Memory B cell (primary cell): Measurements from ENCODE around the gene PAXX.
A peak's percentile ranks its signal among the peaks of the same experiment; 100 is the strongest.

Source experiments
- ATAC-seq: fragments of 150-1000 bp; cut with Tn5 transposase; 2 replicates; pipeline ENCODE4 v1.10.0; 2021; ENCODE audit warnings: low read depth, mild to moderate bottlenecking, moderate library complexity
- DNase-seq, 2 donors: peaks; one replicate each; pipeline ENCODE4 v3.0.0; 2022; ENCODE audit warnings: low spot score in 2 of 2
- H3K27ac Mint-ChIP-seq: one replicate; pipeline ENCODE4 v1.8.0; 2022; ENCODE audit warnings: mild to moderate bottlenecking, moderate library complexity, mixed read lengths
- H3K27me3 Mint-ChIP-seq: one replicate; pipeline ENCODE4 v1.8.0; 2022; ENCODE audit warnings: mixed read lengths
- H3K36me3 Mint-ChIP-seq: one replicate; pipeline ENCODE4 v1.8.0; 2022; ENCODE audit warnings: mild to moderate bottlenecking, mixed read lengths
- H3K4me1 Mint-ChIP-seq: one replicate; pipeline ENCODE4 v1.8.0; 2022; ENCODE audit warnings: mixed read lengths
- H3K4me3 Mint-ChIP-seq: one replicate; pipeline ENCODE4 v1.8.0; 2022; ENCODE audit warnings: mild to moderate bottlenecking, moderate library complexity, mixed read lengths
- H3K9me3 Mint-ChIP-seq: one replicate; pipeline ENCODE4 v1.8.0; 2022; ENCODE audit warnings: mixed read lengths

PAXX gene

DNA sequence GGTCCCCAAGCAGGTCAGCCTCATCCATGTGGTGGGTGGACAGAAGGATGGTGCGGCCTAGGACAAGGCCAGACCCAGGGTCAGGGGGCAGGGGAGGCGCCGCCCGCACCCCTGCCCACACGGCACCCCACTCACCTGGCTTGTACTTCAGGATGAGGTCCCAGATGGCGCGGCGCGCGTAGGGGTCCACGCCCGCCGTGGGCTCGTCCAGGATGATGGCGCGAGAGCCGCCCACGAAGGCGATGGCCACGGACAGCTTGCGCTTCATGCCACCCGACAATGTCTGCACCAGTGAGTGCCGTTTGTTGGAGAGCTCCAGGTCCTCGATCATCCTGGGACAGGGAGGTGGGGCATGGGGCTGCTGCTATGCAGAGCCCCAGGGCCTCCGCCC is 23.3 kb downstream of the PAXX start:
- H3K9me3 Mint-ChIP-seq = no peaks in the 10 kb centered on the region
- peaks cover 10% of the 10 kb centered on the region for H3K36me3 Mint-ChIP-seq
- H3K4me1 Mint-ChIP-seq = no peaks in the 10 kb centered on the region
- ATAC-seq (no peak), DNase-seq (no peak)
- no peak overlapping the region for H3K27ac Mint-ChIP-seq
- no peak overlapping the region for H3K4me3 Mint-ChIP-seq
- H3K27me3 Mint-ChIP-seq = no peaks in the 10 kb centered on the region

- H3K27ac Mint-ChIP-seq = no peak overlapping the region
- H3K4me3 Mint-ChIP-seq = no peak overlapping the region
- H3K9me3 Mint-ChIP-seq = no peaks in the 10 kb centered on the region
- DNase-seq (no peak), ATAC-seq (no peak)
- H3K27me3 Mint-ChIP-seq = no peaks in the 10 kb centered on the region
- no peaks in the 10 kb centered on the region for H3K4me1 Mint-ChIP-seq
- H3K36me3 Mint-ChIP-seq = peaks cover 10% of the 10 kb centered on the region
Observed at GRCh38 chr9:137015976-137016375, 23.8 kb downstream of the PAXX start.

DNA sequence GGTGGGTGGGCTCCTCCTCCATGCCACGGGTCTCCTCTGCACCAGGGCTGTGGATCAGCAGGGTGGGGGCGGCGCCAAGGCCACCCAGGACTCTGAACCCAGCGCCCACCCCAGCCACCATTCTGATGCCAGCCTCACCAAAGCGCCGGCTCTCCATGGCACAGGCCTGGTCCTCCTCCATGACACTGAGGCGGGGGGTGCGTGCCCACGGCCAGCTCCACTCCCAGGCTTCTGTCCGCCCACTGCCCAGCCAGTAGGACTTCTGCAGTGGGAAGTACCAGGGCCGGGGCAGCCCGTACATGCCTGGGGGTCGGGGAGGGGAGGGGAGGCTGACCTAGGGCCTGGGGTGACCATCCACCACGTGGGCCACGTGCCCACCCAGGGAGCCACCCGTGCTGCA is 24.2 kb downstream of the PAXX start:
- Mint-ChIP-seq H3K36me3 (peaks cover 8% of the 10 kb centered on the region), H3K9me3 (no peaks in the 10 kb centered on the region), H3K27ac (no peak overlapping the region), H3K4me1 (no peaks in the 10 kb centered on the region), H3K27me3 (no peaks in the 10 kb centered on the region), H3K4me3 (no peak overlapping the region)
- no peak for ATAC-seq
- no peak for DNase-seq

DNA sequence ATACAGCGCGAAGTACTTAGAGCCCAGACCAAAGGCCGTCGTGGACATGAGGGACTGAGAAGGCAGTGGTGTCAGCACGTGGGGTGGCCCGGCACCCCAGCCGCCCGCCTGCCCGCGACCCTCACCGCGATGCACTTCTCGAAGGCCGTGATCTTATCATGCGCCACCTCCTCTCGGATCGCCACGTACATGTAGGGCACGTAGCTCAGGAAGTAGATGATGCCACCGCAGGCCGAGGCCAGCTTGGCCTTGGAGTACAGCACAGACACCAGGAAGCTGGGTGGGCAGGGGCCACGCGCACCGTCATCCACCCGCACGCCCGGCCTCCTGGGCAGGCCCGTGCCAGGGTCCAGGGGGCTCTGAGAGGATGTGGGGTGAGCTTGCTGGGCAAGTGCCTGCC is 24.8 kb downstream of the PAXX start:
- Mint-ChIP-seq H3K4me3 (no peak overlapping the region), H3K9me3 (no peaks in the 10 kb centered on the region), H3K27me3 (no peaks in the 10 kb centered on the region), H3K27ac (no peak overlapping the region), H3K4me1 (peaks cover 3% of the 10 kb centered on the region), H3K36me3 (peaks cover 4% of the 10 kb centered on the region)
- ATAC-seq (no peak), DNase-seq (no peak)

DNA sequence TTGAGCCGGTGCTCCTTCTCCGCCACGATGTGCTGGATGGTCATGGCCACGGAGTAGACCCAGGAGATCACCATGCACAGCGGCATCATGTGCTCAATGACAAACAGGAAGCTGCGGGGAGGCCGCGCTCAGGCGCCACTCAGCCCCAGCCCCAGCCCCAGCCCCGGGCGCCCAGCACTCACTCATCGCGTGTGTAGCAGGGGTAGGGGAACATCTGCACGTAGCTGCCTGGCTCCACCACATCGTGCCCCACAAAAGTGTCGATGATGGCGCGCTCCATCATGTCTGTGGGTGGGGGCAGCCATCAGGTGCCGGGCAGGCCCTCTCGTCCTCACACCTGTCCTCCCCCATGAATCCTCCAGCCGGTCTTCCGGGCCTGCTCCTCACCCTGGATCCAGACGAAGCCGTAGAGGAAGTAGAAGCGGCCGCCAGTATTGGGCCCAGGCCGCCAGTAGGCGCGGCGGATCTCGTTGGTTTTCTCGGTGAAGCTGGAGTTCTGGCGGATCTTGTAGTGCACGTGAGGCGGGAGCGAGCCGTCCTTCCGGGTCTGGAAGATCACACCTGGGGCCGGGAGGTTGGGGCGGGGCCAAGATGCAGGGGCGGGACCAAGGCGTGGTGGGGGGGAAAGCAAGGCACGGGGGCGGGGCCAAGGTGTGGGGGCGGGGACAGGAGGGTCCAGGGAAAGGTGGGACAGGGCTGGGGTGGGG is 25.7 kb downstream of the PAXX start:
- Mint-ChIP-seq H3K4me3 (no peak overlapping the region), H3K27ac (no peak overlapping the region), H3K36me3 (peaks cover 4% of the 10 kb centered on the region), H3K9me3 (no peaks in the 10 kb centered on the region), H3K27me3 (no peaks in the 10 kb centered on the region), H3K4me1 (peaks cover 4% of the 10 kb centered on the region)
- no peak for ATAC-seq
- DNase-seq = no peak

DNA sequence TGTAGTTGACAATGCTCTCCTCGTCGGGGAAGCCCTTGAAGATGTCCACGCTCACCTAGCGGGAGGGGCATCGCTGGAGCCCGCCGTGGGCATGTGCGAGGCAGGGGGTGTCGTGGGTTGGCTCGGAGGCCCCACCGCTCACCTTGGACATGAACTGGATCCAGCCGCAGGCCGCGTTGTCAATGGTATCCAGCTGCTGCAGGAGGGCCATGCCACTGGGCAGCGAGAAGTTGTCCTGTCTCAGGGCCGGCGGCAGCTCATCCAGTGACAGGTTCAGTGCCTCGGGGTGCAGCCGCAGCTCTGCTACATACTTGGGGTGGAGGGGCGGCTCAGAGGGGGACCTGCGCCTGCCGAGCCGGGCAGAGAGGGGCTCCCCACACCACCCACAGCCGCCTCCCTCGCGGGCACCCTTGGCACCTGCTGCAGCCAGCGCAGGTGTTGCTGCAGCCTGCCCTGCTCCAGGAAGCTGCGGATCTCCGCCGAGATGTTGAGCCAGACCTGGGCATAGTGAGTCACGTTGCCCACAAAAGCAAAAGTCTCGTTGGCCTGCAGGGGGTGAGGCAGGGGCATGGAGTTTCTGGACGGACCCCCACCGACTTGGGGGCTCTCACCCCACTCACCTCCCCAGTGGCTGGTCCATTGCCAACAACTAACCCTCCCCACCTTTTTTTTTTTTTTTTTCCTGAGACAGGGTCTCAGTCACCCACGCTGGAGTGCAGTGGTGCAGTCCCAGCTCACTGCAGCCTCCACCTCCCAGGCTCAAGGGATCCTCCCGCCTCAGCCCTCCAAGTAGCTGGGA is 26.7 kb downstream of the PAXX start:
- Mint-ChIP-seq H3K4me1 (peaks cover 4% of the 10 kb centered on the region), H3K27me3 (no peaks in the 10 kb centered on the region), H3K9me3 (no peaks in the 10 kb centered on the region), H3K36me3 (peaks cover 4% of the 10 kb centered on the region), H3K27ac (no peak overlapping the region), H3K4me3 (no peak overlapping the region)
- DNase-seq (no peak), ATAC-seq (no peak)

DNA sequence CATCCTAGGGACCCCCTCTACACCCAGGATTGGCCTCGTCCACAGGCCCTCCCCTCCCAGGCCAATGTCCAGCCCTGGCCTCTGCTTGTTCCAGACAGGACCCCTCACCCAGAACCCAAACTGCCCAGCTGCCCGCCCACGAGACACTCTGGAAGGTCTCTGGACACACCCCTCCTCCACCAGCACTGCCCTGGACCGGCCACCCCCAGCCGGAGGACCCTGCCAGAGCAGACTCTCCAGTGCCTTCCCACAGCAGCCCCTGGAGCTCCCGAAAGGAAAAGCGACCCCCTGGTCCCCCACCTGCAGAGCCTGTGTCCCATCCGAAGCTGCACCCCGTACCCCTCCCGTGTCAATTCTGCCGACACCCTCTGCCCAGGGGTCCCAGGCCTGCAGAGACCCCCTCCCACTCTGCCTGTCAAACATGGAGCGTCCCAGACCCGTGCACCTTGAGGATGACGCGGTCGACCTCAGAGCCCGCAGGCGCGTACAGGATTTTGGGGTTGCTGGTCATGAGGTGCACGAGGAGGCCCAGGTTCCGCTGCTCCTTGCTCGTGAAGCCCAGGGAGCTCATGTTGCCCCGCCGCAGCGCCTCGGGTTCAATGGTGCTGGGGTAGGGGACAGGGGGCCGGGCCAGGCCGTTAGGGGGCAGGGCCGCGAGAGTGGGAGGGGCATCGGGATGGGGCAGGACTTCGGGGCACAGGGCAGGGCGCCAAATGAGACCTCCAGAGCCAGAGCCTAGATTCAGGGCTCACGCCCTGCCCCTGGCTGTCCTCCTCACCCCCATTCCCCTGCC is 27.9 kb downstream of the PAXX start:
- Mint-ChIP-seq H3K9me3 (no peaks in the 10 kb centered on the region), H3K4me1 (peaks cover 4% of the 10 kb centered on the region), H3K36me3 (peaks cover 4% of the 10 kb centered on the region), H3K4me3 (no peak overlapping the region), H3K27ac (no peak overlapping the region), H3K27me3 (no peaks in the 10 kb centered on the region)
- no peak for DNase-seq
- no peak for ATAC-seq

- Mint-ChIP-seq H3K9me3 (no peaks in the 10 kb centered on the region), H3K4me1 (peaks cover 6% of the 10 kb centered on the region), H3K4me3 (no peak overlapping the region), H3K36me3 (peaks cover 4% of the 10 kb centered on the region), H3K27me3 (no peaks in the 10 kb centered on the region), H3K27ac (no peak overlapping the region)
- ATAC-seq (no peak), DNase-seq (no peak)
Observed at GRCh38 chr9:137020771-137021567, 28.7 kb downstream of the PAXX start.

GRCh38 chr9:137021568-137021978 is 29.4 kb downstream of the PAXX start:
- Mint-ChIP-seq H3K4me1 (peaks cover 9% of the 10 kb centered on the region), H3K4me3 (no peak overlapping the region), H3K36me3 (peaks cover 4% of the 10 kb centered on the region), H3K9me3 (no peaks in the 10 kb centered on the region), H3K27ac (no peak overlapping the region), H3K27me3 (no peaks in the 10 kb centered on the region)
- no peak for ATAC-seq
- DNase-seq = no peak

DNA sequence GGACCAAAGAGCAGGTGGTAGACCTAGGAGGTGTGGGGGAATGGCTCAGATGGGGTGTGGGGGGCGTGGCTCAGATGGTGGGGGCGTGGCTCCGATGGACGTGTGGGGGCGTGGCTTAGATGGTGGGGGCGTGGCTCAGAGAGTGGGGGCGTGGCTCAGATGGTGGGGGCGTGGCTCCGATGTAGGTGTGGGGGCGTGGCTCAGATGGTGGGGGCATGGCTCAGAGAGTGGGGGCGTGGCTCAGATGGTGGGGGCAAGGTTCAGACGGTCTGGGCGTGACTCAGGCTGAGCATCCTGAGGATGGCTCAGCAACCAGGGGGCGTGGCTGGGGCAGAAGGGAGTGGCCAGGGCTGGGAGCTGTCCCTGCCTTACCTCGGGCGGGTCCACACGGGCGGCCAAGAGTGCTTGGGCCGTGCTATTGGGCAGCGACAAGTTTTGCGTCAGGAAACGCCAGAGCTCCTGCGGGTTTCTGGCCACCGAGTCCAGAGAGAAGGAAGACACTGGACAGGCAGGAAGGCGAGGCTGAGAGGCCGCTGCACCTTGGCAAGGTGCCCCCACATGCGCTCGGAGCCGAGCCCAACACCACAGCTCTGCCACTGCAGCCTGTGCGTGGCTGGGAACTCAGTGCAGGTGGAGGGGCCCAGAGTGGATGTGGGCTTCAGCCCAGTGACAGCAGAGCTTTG is 29.9 kb downstream of the PAXX start:
- H3K27me3 Mint-ChIP-seq = no peaks in the 10 kb centered on the region
- no peaks in the 10 kb centered on the region for H3K9me3 Mint-ChIP-seq
- H3K4me3 Mint-ChIP-seq = no peak overlapping the region
- DNase-seq (no peak), ATAC-seq (peak; percentile 36)
- peaks cover 4% of the 10 kb centered on the region for H3K36me3 Mint-ChIP-seq
- peaks cover 12% of the 10 kb centered on the region for H3K4me1 Mint-ChIP-seq
- H3K27ac Mint-ChIP-seq = no peak overlapping the region

- ATAC-seq = no peak
- no peaks in the 10 kb centered on the region for H3K27me3 Mint-ChIP-seq
- H3K36me3 Mint-ChIP-seq = peaks cover 4% of the 10 kb centered on the region
- H3K4me3 Mint-ChIP-seq = no peak overlapping the region
- no peak for DNase-seq
- H3K9me3 Mint-ChIP-seq = no peaks in the 10 kb centered on the region
- H3K4me1 Mint-ChIP-seq = peaks cover 15% of the 10 kb centered on the region
- H3K27ac Mint-ChIP-seq = no peak overlapping the region
Observed at GRCh38 chr9:137022662-137023008, 30.4 kb downstream of the PAXX start.

DNA sequence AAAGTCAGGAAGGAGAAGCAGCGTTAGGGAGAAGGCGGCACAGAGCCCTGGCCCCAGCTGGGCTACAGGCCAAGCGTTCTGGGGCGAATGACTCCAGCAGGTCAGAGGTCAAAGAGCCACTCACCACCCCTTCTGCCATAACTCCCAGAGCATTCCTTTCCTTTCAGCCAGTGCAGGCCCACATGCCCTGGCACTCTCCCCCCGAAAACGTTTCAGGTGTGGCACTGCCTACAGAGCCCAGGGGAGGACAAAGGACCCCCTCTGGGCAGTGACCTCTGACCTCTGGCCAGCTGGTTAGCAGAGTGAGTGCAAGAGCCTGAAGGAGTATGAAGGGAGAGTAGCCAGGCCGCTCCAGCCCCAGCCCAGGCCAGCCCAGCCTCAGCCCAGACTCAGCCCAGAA is 30.9 kb downstream of the PAXX start:
- no peak overlapping the region for H3K27ac Mint-ChIP-seq
- H3K36me3 Mint-ChIP-seq = peaks cover 1% of the 10 kb centered on the region
- H3K4me3 Mint-ChIP-seq = no peak overlapping the region
- ATAC-seq = no peak
- H3K4me1 Mint-ChIP-seq = peaks cover 15% of the 10 kb centered on the region
- DNase-seq = no peak
- no peaks in the 10 kb centered on the region for H3K27me3 Mint-ChIP-seq
- no peaks in the 10 kb centered on the region for H3K9me3 Mint-ChIP-seq

- H3K4me3 Mint-ChIP-seq = no peak overlapping the region
- H3K27ac Mint-ChIP-seq = no peak overlapping the region
- DNase-seq (no peak), ATAC-seq (no peak)
- no peaks in the 10 kb centered on the region for H3K9me3 Mint-ChIP-seq
- peaks cover 1% of the 10 kb centered on the region for H3K36me3 Mint-ChIP-seq
- peaks cover 15% of the 10 kb centered on the region for H3K4me1 Mint-ChIP-seq
- no peaks in the 10 kb centered on the region for H3K27me3 Mint-ChIP-seq
Observed at GRCh38 chr9:137023583-137023991, 31.4 kb downstream of the PAXX start.
